K562 (cell line): Measurements from ENCODE around the gene TEX14.

Experiments
- BRCA1 ChIP-seq, 2 experiments: fragments of 450-650 bp in 1 of 2; sonication (generic) in 1 of 2; formaldehyde crosslinking in 1 of 2; IDR thresholded peaks; 2 replicates each; pipeline versions ENCODE4 v1.5.0 to v1.6.1; 2017 to 2020; ENCODE audit warnings: mild to moderate bottlenecking in 1 of 2, missing genetic modification reagents in 1 of 2
- CBX1 ChIP-seq: sonication (generic); IDR thresholded peaks from 2 replicates; pipeline ENCODE4 v1.6.1; 2016; ENCODE audit warnings: antibody characterized with exemption, low read depth, mild to moderate bottlenecking
- CBX3 ChIP-seq, 2 experiments: IDR thresholded peaks; 1 replicate in 1 of 2; 2 replicates in 1 of 2; pipeline ENCODE4 v1.6.1; 2012; ENCODE audit warnings: inconsistent platforms in 2 of 2, low read length in 2 of 2, borderline replicate concordance in 1 of 2, control low read depth in 1 of 2
- ELF1 ChIP-seq: fragments of 200-800 bp; sonication (Bioruptor generic); IDR thresholded peaks from 2 replicates; pipeline ENCODE4 v1.6.1; 2016; ENCODE audit warnings: missing genetic modification characterization, missing compliant biosample characterization
- ILK ChIP-seq: fragments of 450-650 bp; IDR thresholded peaks from 2 replicates; pipeline ENCODE4 v1.6.1; 2016; ENCODE audit warnings: missing genetic modification characterization, low read depth, mild to moderate bottlenecking, missing compliant biosample characterization, moderate library complexity, borderline replicate concordance
- POLR2H ChIP-seq: IDR thresholded peaks from 2 replicates; pipeline ENCODE4 v1.6.1; 2016; ENCODE audit warnings: missing genetic modification characterization, low read depth, mild to moderate bottlenecking, control low read depth, missing compliant biosample characterization, moderate library complexity
- RBM14 ChIP-seq: fragments of 200-400 bp; formaldehyde crosslinking; IDR thresholded peaks from 2 replicates; pipeline ENCODE4 v1.6.1; 2018; ENCODE audit warnings: low read depth, mild to moderate bottlenecking, low read length, moderate library complexity, borderline replicate concordance; ENCODE audit not compliant: insufficient read depth
- SIN3A ChIP-seq, 2 experiments: fragments of 150-350 bp in 1 of 2; IDR thresholded peaks; 2 replicates each; pipeline ENCODE4 v1.6.1; 2011 to 2016; ENCODE audit warnings: borderline replicate concordance in 2 of 2, low read depth in 2 of 2, low read length in 2 of 2, mild to moderate bottlenecking in 2 of 2, moderate library complexity in 2 of 2; ENCODE audit not compliant: control insufficient read depth in 1 of 2
- SREBF2 ChIP-seq: sonication (generic); formaldehyde crosslinking; IDR thresholded peaks from 2 replicates; pipeline ENCODE4 v1.4.0; 2020; ENCODE audit warnings: mild to moderate bottlenecking, missing genetic modification reagents
- TAF1 ChIP-seq: IDR thresholded peaks from 2 replicates; pipeline ENCODE4 v1.6.1; 2011; ENCODE audit warnings: mild to moderate bottlenecking, low read length, moderate library complexity; ENCODE audit not compliant: insufficient read depth, control insufficient read depth, severe bottlenecking; ENCODE audit errors: extremely low read depth
- U2AF2 ChIP-seq: fragments of 200-400 bp; formaldehyde crosslinking; optimal IDR thresholded peaks from 2 replicates; pipeline ENCODE3; 2017; ENCODE audit warnings: low read depth, mild to moderate bottlenecking, low read length
- ZBTB17 ChIP-seq: fragments of 450-650 bp; formaldehyde crosslinking; IDR thresholded peaks from 2 replicates; pipeline ENCODE4 v1.4.0; 2020; ENCODE audit warnings: mild to moderate bottlenecking

DNA sequence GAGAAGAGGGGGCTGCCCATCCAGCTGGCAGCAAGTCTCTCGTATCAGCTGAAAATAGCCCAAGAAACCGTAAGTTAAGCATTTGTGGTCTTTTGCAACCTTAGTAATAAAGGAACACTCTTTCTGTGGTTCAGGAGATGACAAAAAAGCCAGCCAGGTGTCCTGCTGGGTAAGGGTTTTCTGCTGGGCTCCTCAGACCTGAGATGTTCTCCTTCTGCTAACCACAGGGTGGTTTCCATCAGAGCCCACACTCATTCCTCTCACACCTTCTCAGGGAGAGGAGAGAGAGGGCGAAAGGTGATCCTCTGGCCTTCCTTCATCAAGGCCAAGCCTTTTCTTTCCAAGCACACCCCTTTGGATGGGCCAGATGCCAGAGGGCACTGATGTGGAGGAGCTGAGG lies 70.7 kb downstream of the TEX14 start:
- TF ChIP-seq RBM14, result no peak
- no peak for TF ChIP-seq CBX3 (IDR thresholded peaks at IDR 0.05; ENCODE audit: borderline replicate concordance in 1 of 2, low read length in 2 of 2)
- no peak for TF ChIP-seq ILK
- no peak for TF ChIP-seq ZBTB17 (CRISPR knock-in tag)
- TF ChIP-seq CBX1, result no peak
- no peak for TF ChIP-seq SIN3A (IDR thresholded peaks at IDR 0.05; ENCODE audit: borderline replicate concordance in 2 of 2, control insufficient read depth in 1 of 2, low read depth in 2 of 2, low read length in 2 of 2)
- TF ChIP-seq TAF1, result no peak
- TF ChIP-seq U2AF2, result no peak
- TF ChIP-seq SREBF2 (CRISPR knock-in tag), result no peak
- no peak for TF ChIP-seq BRCA1 (IDR thresholded peaks at IDR 0.05)
- TF ChIP-seq BRCA1 (CRISPR knock-in tag; IDR thresholded peaks at IDR 0.05), result no peak
- TF ChIP-seq ELF1 (tag), result no peak
- TF ChIP-seq POLR2H (tag), result no peak
